OCI-LY3 (cell line): ENCODE measurements around the gene AGRP.

Experiments
- H2AFZ ChIP-seq: fragments of 200-600, 300-600 bp; shearing (Covaris generic); 2 replicates; pipeline ENCODE4 v1.6.0; 2014; ENCODE audit warnings: antibody characterized with exemption, low read depth, low read length
- H3K27ac ChIP-seq: fragments of 200-600, 300-600 bp; sonication (generic); 2 replicates; pipeline ENCODE4 v1.5.1; 2014; ENCODE audit warnings: mild to moderate bottlenecking, low read length, moderate library complexity, mixed read lengths
- H3K27me3 ChIP-seq: fragments of 200-600, 300-600 bp; sonication (generic); 2 replicates; pipeline ENCODE4 v1.6.1; 2014; ENCODE audit warnings: low read depth, low read length, mixed read lengths
- H3K36me3 ChIP-seq: fragments of 200-600, 300-600 bp; sonication (generic); replicated peaks from 2 replicates; pipeline ENCODE3; 2014; ENCODE audit warnings: low read depth, low read length, mixed read lengths
- H3K4me1 ChIP-seq: fragments of 300-600, 200-600 bp; sonication (generic); 2 replicates; pipeline ENCODE4 v1.6.1; 2014; ENCODE audit warnings: low read length, mixed read lengths
- H3K4me2 ChIP-seq: fragments of 200-600, 300-600 bp; sonication (generic); 2 replicates; pipeline ENCODE4 v1.6.1; 2014; ENCODE audit warnings: low read length, mixed read lengths
- H3K4me3 ChIP-seq: fragments of 300-600, 200-600 bp; sonication (generic); 2 replicates; pipeline ENCODE4 v1.5.1; 2014; ENCODE audit warnings: antibody characterized with exemption, mild to moderate bottlenecking, low read length, moderate library complexity
- H3K79me2 ChIP-seq: fragments of 300-600, 200-600 bp; shearing (Covaris generic); 2 replicates; pipeline ENCODE4 v1.6.1; 2014; ENCODE audit warnings: mild to moderate bottlenecking, low read length, mixed read lengths
- H3K9ac ChIP-seq: fragments of 300-600, 200-600 bp; shearing (Covaris generic); 2 replicates; pipeline ENCODE4 v1.6.0; 2014; ENCODE audit warnings: mild to moderate bottlenecking, low read length, moderate library complexity
- H3K9me3 ChIP-seq: fragments of 200-600, 300-600 bp; shearing (Covaris generic); 2 replicates; pipeline ENCODE4 v1.6.1; 2014; ENCODE audit warnings: low read length, mixed read lengths; ENCODE audit not compliant: insufficient read depth
- H4K20me1 ChIP-seq: fragments of 200-600, 300-600 bp; sonication (generic); 2 replicates; pipeline ENCODE4 v1.6.1; 2016; ENCODE audit warnings: low read length, mixed read lengths; ENCODE audit not compliant: insufficient read depth
- CTCF ChIP-seq: fragments of 200-600, 300-600 bp; sonication (generic); IDR thresholded peaks from 2 replicates; pipeline ENCODE4 v1.5.1; 2014; ENCODE audit warnings: antibody characterized with exemption, low read length, low read depth
- EZH2phosphoT487 ChIP-seq: fragments of 200-600 bp; shearing (Covaris generic); IDR thresholded peaks from 2 replicates; pipeline ENCODE4 v1.6.1; 2018; ENCODE audit warnings: antibody characterized with exemption, mixed run types, low read depth

AGRP gene

GRCh38 chr16:67480833-67481560, 2.4 kb downstream of the AGRP start, which contains the start of gene ATP6V0D1:
Gene ATP6V0D1, minus strand, starts transcription at chr16:67481157. Its CDS starts 71 bp downstream, at chr16:67481086.
- Histone ChIP-seq H3K4me2 (peak within 1 kb of the TSS; percentile 100), H2AFZ (peak within 1 kb of the TSS; percentile 73), H3K4me1 (peaks cover 14% of the 10 kb centered on the region), H3K27ac (peak within 1 kb of the TSS; percentile 82), H3K36me3 (peaks cover 13% of the 10 kb centered on the region), H3K27me3 (no peaks in the 10 kb centered on the region), H3K79me2 (peaks cover 55% of the 10 kb centered on the region), H4K20me1 (peaks cover 6% of the 10 kb centered on the region; the same call in 1 of the 2 replicates), H3K9me3 (no peaks in the 10 kb centered on the region), H3K9ac (peak within 1 kb of the TSS; percentile 92), H3K4me3 (peak within 1 kb of the TSS; percentile 99)
- TF ChIP-seq EZH2phosphoT487 (no peak), CTCF (peak; percentile 71)

GRCh38 chr16:67477960-67478554, 5.3 kb downstream of the AGRP start:
- Histone ChIP-seq H3K4me2 (no peak overlapping the region), H2AFZ (no peak overlapping the region), H3K4me3 (no peak overlapping the region), H4K20me1 (peaks cover 6% of the 10 kb centered on the region; the same call in 1 of the 2 replicates), H3K79me2 (peaks cover 73% of the 10 kb centered on the region), H3K27ac (no peak overlapping the region), H3K36me3 (peaks cover 2% of the 10 kb centered on the region), H3K27me3 (no peaks in the 10 kb centered on the region), H3K4me1 (peaks cover 14% of the 10 kb centered on the region), H3K9ac (no peak overlapping the region), H3K9me3 (no peaks in the 10 kb centered on the region)
- TF ChIP-seq CTCF (no peak), EZH2phosphoT487 (no peak)

GRCh38 chr16:67474551-67475455, 8.5 kb downstream of the AGRP start:
- Histone ChIP-seq H3K4me2 (no peak overlapping the region), H3K4me1 (peaks cover 5% of the 10 kb centered on the region), H3K9me3 (no peaks in the 10 kb centered on the region), H4K20me1 (peaks cover 24% of the 10 kb centered on the region; the same call in 1 of the 2 replicates), H3K27ac (no peak overlapping the region), H2AFZ (no peak overlapping the region), H3K9ac (no peak overlapping the region), H3K36me3 (no peaks in the 10 kb centered on the region), H3K4me3 (no peak overlapping the region), H3K27me3 (no peaks in the 10 kb centered on the region), H3K79me2 (peaks cover 62% of the 10 kb centered on the region)
- TF ChIP-seq EZH2phosphoT487 (no peak), CTCF (no peak)
